ENCODE results near the gene FTSJ1.
A peak's percentile ranks its signal among the peaks of the same experiment; 100 is the strongest.

FTSJ1 gene

GRCh38 chrX:48471504-48471903 is 4.5 kb upstream of the FTSJ1 start:
- DNase-seq: no peak

GRCh38 chrX:48472225-48472624 is 3.8 kb upstream of the FTSJ1 start:
- DNase-seq: no peak

- no peak for DNase-seq
These were observed 2.9 kb upstream of the FTSJ1 start for GRCh38 chrX:48472851-48473703.

GRCh38 chrX:48473704-48473990 is 2.4 kb upstream of the FTSJ1 start:
- no peak for DNase-seq

- DNase-seq: no peak
These were observed 1.9 kb upstream of the FTSJ1 start for GRCh38 chrX:48474127-48474526.

GRCh38 chrX:48474581-48474980 is 1.4 kb upstream of the FTSJ1 start:
- no peak for DNase-seq

- peak; percentile 6 for DNase-seq
These were observed 703 bp upstream of the FTSJ1 start for GRCh38 chrX:48475296-48475695.

- DNase-seq: no peak
These were observed 920 bp downstream of the FTSJ1 start for GRCh38 chrX:48476919-48477318.

GRCh38 chrX:48477960-48478755 is 2.2 kb downstream of the FTSJ1 start:
- no peak for DNase-seq

GRCh38 chrX:48478806-48479205 is 2.8 kb downstream of the FTSJ1 start:
- no peak for DNase-seq

GRCh38 chrX:48480142-48480541 is 4.1 kb downstream of the FTSJ1 start:
- no peak for DNase-seq

- DNase-seq: no peak
These were observed 4.6 kb downstream of the FTSJ1 start for GRCh38 chrX:48480583-48480982.

- DNase-seq: no peak
These were observed 6.5 kb downstream of the FTSJ1 start for GRCh38 chrX:48482526-48482925.

- DNase-seq: no peak
These were observed 11.4 kb downstream of the FTSJ1 start for GRCh38 chrX:48487362-48487798.

GRCh38 chrX:48488034-48488433 is 12.0 kb downstream of the FTSJ1 start:
- DNase-seq: no peak

- no peak for DNase-seq
These were observed 13.3 kb downstream of the FTSJ1 start for GRCh38 chrX:48489296-48489695.

- no peak for DNase-seq
These were observed 13.9 kb downstream of the FTSJ1 start for GRCh38 chrX:48489892-48490291.

GRCh38 chrX:48490661-48491060 is 14.7 kb downstream of the FTSJ1 start:
- DNase-seq: no peak

GRCh38 chrX:48491809-48492208 is 15.8 kb downstream of the FTSJ1 start:
- no peak for DNase-seq

- DNase-seq: no peak
These were observed 16.4 kb downstream of the FTSJ1 start for GRCh38 chrX:48492293-48492910.

- no peak for DNase-seq
These were observed 17.9 kb downstream of the FTSJ1 start for GRCh38 chrX:48493890-48494364.

GRCh38 chrX:48496660-48497059 is 20.7 kb downstream of the FTSJ1 start:
- no peak for DNase-seq

GRCh38 chrX:48497871-48498270 is 21.9 kb downstream of the FTSJ1 start:
- no peak for DNase-seq

GRCh38 chrX:48498374-48498809 is 22.4 kb downstream of the FTSJ1 start:
- no peak for DNase-seq
